Fibroblast of peridontal ligament (primary cell): ENCODE measurements around the gene CATSPERB.
"Not testable (repeated sequence)": the region's sequence is repeated elsewhere in the genome, so short reads cannot be mapped to it uniquely, and the experiment has no call there.

ENCODE experiments used
- DNase-seq: peaks from one replicate; pipeline ENCODE4 v3.0.0-alpha.2; 2010; ENCODE audit errors: extremely low read depth

The CATSPERB gene

DNA sequence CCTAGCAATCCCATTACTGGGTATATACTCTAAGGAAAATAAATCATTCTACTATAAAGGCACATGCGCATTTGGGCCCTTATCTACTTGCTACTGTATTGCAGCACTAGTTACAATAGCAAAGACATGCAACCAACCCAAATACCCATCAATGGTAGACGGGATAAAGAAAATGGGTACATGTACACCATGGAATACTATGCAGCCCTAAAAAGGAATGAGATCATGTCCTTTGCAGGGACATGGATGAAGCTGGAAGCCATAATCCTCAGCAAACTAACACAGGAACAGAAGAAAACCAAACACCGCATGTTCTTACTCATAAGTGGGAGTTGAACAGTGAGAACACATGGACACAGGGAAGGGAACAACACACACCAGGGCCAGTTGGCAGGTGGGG, 54.2 kb downstream of the CATSPERB start:
- not testable (repeated sequence) for DNase-seq

DNA sequence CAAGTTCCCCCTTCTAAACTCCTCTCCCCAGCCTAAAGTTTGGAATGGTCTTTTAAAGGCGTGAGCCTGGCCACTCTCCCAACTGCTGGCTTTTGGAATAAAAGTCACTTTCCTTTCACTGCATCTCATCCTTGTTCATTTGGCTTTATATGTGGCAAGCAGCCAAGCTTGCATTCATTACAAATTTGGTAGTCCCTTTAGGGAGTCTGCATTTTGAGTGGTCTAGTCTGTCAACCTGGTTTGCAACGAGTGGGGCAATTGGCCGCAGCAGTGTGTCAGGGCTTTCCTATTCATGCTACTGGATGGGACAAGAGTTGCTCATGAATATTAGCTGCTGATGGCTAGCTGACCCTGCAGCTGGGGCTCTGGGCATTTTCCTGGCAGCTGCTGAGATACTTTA, 57.0 kb downstream of the CATSPERB start:
- DNase-seq = no peak

DNA sequence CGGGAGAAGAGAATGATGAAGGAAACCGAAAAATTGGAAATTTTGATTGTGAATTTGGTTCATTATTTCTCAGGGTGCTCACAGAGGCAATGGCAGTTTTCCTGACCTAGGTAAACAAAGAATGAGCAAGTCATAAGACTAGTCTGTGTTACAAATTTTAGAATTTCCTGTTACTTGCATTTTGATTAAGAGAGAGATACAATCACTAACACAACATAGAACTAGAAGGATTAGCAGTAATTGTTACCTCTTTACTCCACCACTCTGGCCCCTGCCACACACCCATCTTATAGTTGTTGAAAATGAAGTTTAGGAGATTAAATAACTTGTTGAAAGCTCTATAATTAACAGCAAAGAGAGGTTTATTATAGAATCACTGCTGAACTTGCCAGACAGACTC, 62.0 kb downstream of the CATSPERB start:
- no peak for DNase-seq

DNA sequence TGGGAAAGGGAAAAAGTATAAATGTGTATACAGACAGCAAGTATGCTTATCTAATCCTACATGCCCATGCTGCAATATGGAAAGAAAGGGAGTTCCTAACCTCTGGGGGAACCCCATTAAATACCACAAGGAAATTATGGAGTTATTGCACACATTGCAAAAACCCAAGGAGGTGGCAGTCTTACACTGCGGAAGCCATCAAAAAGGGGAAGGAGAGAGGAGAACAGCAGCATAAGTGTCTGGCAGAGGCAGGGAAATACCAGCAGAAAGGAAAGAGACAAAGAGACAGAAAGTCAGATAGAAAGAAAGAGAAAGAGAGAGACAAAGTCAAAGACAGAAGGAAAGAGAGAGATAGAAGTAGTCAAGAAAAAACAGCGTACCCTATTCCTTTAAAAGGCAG, 64.8 kb downstream of the CATSPERB start:
- not testable (repeated sequence) for DNase-seq

DNA sequence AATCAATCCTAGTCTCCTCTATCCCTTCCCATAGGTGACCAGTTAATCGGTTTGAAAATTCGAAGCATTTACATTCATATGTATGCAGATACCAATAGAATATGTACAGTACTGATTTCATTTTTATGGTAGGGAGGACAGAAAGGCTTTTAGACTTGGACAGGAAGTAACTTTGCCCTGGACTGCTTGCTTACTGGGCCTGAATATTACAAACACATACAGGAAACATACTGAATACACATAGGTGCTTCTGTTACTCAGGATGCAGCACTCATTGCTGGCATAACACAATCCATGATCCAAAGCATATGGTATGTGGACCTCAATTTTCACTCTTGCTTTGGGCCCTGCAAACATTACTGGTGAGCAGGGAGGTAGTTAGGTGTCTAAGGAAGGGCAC, 71.1 kb downstream of the CATSPERB start:
- DNase-seq = no peak

DNA sequence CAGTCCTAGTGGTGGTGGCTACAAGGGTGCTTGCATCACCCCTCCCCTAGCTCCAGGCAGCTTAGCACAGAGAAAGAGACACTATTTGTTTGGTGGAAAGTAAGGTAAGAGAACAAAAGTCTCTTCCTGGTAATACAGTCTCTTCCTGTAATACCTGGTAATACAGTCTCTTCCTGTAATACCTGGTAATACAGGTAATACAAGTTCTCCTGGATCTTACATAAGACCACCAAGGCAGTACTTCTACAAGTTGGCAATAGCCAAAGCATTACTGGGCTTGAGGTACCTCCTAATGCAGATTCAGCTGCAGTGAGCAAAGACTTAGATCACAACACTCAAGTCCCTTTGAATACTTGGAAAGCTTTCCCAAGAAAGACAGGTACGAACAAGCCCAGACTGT, 77.0 kb downstream of the CATSPERB start:
- no peak for DNase-seq

DNA sequence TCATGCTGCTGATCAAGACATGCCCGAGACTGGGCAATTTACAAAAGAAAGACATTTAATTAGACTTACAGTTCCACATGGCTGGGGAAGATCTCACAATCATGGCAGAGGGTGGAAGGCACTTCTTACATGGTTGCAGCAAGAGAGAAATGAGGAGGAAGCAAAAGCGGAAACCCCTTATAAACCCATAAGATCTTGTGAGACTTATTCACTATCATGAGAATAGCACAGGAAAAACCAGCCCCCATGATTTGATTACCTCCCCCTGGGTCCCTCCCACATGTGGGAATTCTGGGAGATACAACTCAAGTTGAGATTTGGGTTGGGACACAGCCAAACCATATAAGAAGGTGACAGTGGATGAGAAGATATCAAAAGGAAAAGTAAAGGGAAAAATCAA, 78.4 kb downstream of the CATSPERB start:
- no peak for DNase-seq

DNA sequence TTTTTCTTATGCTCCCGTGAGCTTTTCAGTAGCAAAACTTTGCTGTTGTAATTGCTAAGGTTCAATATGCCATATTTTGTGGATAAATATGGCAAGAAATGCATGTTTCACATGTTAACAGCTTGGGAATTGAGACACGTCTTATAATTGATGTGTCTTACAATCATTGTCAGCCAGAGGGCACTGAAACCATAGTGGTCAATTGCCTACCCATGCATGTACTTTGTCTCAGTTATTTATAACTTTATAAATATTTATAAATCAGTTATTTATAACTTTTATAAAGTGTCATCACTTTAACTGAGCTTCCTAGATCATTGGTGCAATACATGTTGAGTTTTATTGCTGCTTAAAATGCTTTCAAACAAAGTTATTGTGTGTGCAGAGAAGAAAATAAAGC, 82.0 kb downstream of the CATSPERB start:
- DNase-seq = peak; percentile 61

DNA sequence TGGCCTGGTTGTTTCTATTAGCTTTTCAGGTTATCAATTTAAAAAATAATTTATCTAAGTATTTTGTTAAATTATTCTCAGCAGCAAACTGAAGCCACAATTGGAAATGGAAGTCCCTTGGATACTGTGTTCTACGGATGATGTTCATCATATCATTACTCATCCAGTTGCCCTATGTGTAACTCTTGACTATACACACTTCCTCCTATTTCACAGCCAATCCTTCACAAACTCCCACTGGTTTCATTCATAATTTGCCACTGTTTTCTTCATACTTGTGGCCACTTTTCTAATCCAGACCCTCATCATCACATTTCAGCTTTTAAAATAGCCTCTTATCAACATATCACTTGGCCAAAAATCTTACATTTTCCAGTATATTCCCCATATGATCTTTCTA, 84.0 kb downstream of the CATSPERB start:
- no peak for DNase-seq

DNA sequence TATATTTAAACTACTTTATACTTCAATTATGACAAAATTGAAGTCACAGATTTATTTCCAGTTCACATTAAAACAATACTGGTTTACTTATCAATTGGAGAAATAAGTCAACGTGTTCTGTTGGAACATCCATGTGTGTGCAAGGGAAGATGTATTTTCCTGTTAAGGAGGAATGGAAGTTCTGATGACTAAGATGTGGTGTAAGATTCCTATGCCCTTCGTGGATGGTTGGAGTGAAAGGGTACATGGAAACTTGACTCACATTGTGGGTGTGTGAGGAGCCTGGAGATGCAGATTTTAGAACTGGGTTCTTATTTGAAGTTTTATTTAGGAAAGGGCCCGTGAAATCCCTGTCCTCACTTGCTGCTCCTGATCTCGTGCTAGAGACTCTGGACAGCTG, 95.3 kb downstream of the CATSPERB start:
- no peak for DNase-seq

DNA sequence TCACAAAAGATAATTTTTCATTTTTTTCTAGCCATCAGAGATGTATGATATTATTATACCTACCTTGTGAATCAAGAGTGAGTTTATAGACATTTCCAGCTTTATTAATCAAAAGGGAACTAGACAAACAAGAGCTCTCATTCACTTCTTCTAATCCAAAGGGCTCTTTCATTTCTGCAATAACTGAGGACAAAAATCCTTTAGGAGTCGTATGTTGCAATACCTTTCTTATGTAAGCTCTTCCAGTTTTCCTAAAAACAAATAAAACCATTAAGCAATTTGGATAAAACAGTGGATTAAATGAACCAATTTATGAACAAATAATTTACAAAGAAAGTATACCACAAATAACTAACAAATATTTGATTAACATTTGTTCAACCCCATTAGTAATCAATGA, 107.1 kb downstream of the CATSPERB start:
- no peak for DNase-seq

DNA sequence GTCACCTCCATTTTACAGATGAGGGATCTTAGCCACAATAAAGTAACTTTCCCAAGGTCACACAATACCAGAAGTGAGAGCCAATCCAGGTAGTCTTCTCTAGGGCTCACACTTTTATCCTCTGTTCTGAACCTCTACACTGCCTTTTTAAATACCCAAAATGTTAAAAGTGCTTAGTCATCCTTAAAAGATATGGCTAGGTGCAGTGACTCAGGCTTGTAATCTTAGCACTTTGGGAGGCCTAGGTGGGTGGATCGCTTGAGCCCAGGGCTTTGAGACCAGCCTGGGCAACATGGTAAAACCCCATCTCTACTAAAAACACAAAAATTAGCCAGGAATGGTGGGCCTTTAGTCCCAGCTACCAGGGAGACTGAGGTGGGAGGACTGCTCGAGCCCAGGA, 117.7 kb downstream of the CATSPERB start:
- DNase-seq = no peak

DNA sequence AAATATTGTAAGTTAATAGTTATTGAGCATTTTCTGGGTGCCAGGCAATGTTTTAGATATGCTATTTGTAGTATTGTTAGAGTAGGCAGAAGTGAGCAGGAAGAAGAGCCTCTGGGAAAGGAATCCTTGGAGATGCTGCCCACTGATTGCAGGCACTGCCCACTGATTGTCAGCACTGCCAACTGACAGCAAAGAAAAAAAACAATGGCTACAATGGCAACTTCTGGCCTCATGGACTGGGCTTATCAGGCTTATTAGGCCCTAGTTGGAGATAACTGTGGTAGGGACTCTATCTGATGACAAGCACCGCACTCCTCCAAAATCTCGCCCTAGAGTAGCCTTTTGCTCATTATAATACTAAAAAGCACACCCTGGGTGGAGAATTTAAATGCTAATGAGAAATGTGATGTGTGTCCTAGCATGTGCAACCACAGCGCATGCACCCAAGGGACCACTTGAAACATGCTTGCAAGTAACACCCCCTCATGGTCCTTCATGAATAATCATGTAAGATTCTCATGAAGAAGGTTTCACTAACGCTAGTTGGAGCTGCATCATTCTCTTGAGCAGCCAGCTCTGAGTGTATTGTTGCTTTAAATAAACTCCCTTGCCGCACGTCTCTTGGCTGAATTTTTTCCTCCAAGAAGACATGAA, 118.3 kb downstream of the CATSPERB start:
- DNase-seq = no peak

DNA sequence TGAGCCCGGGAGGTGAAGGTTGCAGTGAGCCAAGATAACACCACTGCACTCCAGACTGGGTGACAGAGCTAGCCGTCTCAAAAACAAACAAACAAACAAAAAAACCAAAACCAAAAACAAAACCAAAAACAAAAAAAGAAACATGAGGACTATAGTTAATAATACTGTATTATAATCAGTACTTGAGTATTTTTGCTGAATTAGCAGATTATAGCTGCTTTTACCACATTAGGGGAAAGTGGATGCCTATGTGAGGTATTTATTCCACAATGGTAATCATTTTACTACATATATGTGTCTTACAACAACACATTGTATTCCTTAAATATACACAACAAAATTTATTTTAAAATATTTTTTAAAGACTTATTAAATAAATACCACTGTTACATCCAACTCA, 120.4 kb downstream of the CATSPERB start:
- no peak for DNase-seq

DNA sequence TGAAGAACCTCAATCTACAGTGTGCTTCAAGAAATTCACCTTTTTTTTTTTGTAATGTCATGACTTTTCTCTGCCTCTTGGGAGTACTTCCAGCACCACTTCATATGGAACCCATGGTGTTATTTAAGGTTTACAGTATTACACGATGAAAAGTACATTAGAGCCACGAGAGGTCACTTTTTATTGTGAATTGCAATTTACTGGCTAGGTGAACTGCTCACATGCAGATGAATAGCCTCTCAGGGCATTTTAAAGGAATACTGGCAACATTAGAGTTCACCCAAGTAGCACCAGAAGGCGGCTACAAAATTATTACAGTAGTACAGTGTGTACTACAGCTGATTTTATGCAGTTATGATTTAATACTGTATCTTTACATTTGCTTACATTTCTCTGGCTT, 122.7 kb downstream of the CATSPERB start:
- DNase-seq = no peak

DNA sequence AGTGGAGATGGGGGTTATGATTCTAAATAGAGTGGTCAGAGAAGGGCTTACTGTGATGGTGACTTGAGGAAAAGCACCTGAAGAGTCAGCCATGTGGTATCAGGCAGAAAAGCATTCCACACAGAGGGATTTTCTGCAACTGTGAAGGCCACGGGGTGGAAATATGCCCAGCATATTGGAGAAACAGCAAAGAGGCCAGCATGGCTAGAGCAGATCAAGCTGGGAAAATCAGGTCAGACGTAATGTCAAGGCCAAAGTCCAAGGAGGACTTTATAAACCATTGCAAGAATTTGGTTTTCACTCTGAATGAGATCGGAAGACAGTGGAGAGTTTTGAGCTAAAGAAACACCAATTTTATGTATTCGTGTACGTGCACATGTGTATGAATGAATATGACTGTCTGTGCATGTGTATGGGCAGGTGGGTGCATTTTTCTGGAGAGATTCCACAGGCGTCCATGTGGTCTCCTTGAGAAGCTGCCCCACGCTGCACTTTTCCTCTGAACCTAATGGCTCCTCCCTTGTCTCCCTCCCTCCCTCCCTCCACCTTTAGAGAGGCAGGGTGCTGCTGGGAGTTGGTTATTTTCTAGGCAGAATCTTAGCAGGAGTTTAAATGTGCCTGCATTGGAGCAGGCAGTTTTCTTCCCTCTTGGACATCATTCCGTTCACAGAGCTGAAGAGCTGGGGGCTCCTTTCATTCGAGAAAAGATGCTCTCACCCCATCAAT, 124.4 kb downstream of the CATSPERB start:
- DNase-seq = no peak

DNA sequence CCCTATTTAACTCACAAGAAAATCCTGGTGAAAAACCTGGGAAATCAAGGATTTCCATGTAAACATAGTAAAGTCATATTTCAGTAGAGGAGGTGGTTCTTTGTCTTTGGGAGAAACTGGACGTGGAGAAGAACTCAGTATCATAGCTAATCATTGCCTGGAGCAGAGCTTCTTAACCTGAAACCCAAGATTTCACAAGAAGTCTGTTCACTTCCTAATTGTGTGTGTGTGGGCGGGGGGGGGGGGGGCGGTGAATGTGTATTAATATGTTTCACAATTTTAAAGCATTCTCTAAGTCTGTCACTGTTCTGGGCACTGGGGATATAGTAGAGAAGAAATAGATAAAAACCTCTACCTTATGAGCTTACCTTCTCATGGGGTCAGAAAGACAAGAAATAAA, 125.0 kb downstream of the CATSPERB start:
- no peak for DNase-seq

DNA sequence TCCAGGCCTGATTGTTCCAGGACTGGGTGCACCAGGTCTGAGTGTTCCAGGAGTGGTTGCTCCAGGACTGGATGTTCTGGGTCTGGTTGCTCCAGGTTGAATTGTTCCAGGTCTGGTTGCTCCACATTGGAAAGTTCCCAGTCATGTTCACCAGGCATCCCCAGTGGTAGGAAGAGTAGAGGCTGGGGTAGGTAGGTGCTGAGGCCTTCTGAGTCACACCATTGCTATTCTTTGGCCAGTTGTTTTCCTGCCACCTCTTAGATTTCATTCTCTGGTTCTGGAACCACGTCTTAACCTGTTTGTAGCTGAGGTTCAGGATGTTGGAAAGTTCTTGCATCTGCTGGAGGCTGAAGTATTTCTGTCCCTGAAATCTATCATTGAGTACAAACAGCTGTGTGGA, 127.3 kb downstream of the CATSPERB start:
- not testable (repeated sequence) for DNase-seq

DNA sequence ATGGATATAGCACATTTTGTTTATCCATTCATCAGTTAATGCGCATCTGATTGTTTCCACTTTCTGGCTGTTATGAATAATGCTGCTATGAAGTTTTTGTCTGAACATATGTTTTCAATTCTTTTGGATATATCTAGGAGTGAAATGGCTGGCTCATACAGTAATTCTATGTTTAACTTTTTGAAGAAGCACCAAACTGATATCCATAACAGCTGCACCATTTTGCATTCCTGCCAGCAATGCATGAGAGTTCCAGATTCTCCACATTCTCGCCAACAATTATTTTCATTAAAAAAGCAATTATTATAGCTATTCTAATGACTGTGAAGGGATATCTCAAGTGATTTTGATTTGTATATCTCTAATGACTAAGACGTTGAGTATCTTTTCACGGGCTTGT, 131.9 kb downstream of the CATSPERB start:
- DNase-seq = peak; percentile 54

DNA sequence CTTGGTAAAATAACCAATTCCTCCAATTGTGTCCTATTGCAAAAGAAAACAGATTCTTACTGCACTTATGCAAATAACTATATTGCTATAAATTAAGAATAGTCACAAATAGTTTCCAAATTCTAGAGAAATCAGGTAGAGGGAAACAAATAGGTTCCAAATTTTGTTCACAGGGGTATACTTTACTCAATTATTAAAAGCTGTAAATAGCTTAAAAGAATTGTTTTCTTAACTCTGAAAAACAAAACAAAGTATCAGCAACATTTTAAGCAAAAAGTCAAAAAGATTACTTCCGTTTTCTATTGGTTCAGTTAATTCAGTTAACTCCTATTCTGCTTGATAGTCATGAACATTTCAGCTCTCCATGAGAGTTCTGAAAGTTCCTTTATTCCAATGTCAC, 136.2 kb downstream of the CATSPERB start:
- DNase-seq = no peak

DNA sequence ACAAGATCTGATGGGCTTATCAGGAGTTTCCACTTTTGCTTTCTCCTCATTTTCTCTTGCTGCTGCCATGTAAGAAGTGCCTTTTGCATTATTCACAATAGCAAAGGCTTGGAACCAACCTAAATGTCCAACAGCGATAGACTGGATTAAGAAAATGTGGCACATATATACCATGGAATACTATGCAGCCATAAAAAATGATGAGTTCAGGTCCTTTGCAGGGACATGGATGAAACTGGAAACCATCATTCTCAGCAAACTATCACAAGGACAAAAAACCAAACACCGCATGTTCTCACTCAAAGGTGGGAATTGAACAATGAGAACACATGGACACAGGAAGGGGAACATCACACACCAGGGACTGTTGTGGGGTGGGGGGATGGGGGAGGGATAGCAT, 137.9 kb downstream of the CATSPERB start:
- DNase-seq = not testable (repeated sequence)

DNA sequence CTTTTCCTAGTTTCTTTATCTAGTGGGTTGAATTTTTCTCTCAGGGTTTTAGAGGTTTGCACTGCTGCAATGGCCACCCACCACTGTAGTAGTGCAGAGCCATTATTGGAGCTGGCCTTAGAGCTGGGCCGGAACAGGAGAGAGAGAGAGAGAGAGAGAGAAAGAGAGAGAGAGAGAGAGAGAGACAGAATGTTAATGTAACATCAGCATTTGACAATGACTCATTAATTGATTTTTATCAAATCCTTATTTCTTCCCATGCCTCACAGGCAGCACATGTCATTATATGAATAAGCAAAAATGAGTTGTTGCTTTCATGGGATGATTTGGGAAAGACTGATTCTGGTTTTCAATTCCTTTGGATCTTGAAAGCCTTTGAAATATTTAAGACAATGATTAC, 145.5 kb downstream of the CATSPERB start:
- DNase-seq = no peak

DNA sequence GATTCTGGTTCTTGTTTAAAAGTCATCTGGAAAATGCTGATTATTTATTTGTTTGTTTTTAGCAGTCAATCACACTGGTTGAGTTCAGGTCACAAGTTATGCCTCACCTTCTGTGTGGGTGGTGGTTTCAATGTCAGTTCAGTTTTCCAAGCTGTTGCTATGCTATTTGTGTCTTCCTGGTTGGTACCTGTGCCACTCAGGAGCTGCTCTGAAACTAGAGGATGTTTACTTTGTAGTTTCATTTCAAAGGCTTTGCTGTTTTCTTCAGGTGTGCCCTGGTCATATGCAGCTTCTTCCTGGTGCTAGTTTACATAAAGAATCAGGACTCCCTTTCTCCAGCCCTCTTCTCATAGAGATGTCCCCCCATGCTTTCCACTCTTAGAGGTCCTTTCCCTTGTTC, 146.0 kb downstream of the CATSPERB start:
- DNase-seq = no peak

DNA sequence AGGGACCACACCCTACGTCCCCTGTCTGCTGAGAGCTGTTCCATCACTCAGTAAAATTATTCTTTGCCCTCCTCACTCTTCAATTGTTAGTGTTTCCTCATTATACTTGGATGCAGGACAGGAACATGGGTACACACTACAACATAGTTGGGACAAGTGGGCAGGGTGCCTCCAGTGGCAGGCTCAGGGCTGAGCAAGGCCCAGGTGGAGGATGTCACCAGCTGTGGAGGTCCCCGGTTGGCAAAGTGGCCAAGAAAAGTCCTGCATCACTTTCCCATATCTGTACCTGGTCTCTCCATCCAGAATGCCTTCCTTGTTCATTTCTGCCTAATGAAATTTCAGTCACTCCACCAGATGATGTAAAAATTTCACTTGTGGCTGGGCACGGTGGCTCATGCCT, 149.1 kb downstream of the CATSPERB start:
- DNase-seq = no peak
